GM19043 (cell line): Measurements from ENCODE around the gene TNIK.

Experiments
- ATAC-seq: cut with Tn5 transposase; IDR thresholded peaks from one replicate; pipeline ENCODE4 v1.9.1; 2021; ENCODE audit warnings: low read depth; ENCODE audit not compliant: unreplicated experiment

TNIK gene

GRCh38 chr3:171459942-171460724 lies at the start of gene TNIK:
Gene TNIK (minus strand): TSS chr3:171460405. CDS start chr3:171460063, 342 bp downstream.
- peak; percentile 70 for ATAC-seq

- no peak for ATAC-seq
These were observed 48.5 kb upstream of the TNIK start for GRCh38 chr3:171508676-171509075.

- ATAC-seq: no peak
These were observed 48.0 kb upstream of the TNIK start for GRCh38 chr3:171508206-171508605.

- ATAC-seq: no peak
These were observed 46.6 kb upstream of the TNIK start for GRCh38 chr3:171506743-171507319.

- ATAC-seq: no peak
These were observed 45.7 kb upstream of the TNIK start for GRCh38 chr3:171505822-171506333.

- ATAC-seq: no peak
These were observed 44.2 kb upstream of the TNIK start for GRCh38 chr3:171504376-171504775.

GRCh38 chr3:171503817-171504216 lies 43.6 kb upstream of the TNIK start:
- ATAC-seq: no peak

GRCh38 chr3:171498921-171499320 lies 38.7 kb upstream of the TNIK start:
- ATAC-seq: no peak

GRCh38 chr3:171497468-171497867 lies 37.3 kb upstream of the TNIK start:
- ATAC-seq: no peak

- no peak for ATAC-seq
These were observed 35.2 kb upstream of the TNIK start for GRCh38 chr3:171495413-171495812.

- ATAC-seq: no peak
These were observed 34.4 kb upstream of the TNIK start for GRCh38 chr3:171494457-171495109.

- no peak for ATAC-seq
These were observed 31.2 kb upstream of the TNIK start for GRCh38 chr3:171491361-171491760.

GRCh38 chr3:171490901-171491300 lies 30.7 kb upstream of the TNIK start:
- ATAC-seq: no peak

GRCh38 chr3:171489348-171489747 lies 29.1 kb upstream of the TNIK start:
- ATAC-seq: no peak

- no peak for ATAC-seq
These were observed 28.3 kb upstream of the TNIK start for GRCh38 chr3:171488479-171488878.

GRCh38 chr3:171487382-171487781 lies 27.2 kb upstream of the TNIK start:
- ATAC-seq: no peak

- ATAC-seq: no peak
These were observed 25.1 kb upstream of the TNIK start for GRCh38 chr3:171485338-171485737.

- no peak for ATAC-seq
These were observed 20.8 kb upstream of the TNIK start for GRCh38 chr3:171481011-171481410.

GRCh38 chr3:171480526-171480925 lies 20.3 kb upstream of the TNIK start:
- peak; percentile 80 for ATAC-seq

GRCh38 chr3:171476532-171477102 lies 16.4 kb upstream of the TNIK start:
- ATAC-seq: no peak

GRCh38 chr3:171472552-171472951 lies 12.3 kb upstream of the TNIK start:
- no peak for ATAC-seq
